Panc1 (cell line): Measurements from ENCODE around the gene PRKD1.

Experiments used
- CTCF ChIP-seq: fragments of 450-650 bp; IDR thresholded peaks from 2 replicates; pipeline ENCODE4 v1.5.1; 2017; ENCODE audit warnings: mild to moderate bottlenecking
- POLR2AphosphoS5 ChIP-seq: IDR thresholded peaks from 2 replicates; pipeline ENCODE4 v1.6.1; 2012; ENCODE audit warnings: mild to moderate bottlenecking, low read depth, low read length, moderate library complexity
- REST ChIP-seq, 2 experiments: IDR thresholded peaks; 2 replicates each; pipeline ENCODE4 v1.6.1; 2011 to 2012; ENCODE audit warnings: low read depth in 2 of 2, control low read depth in 1 of 2, low read length in 1 of 2, mild to moderate bottlenecking in 1 of 2, moderate library complexity in 1 of 2; ENCODE audit not compliant: insufficient read depth in 1 of 2
- SIN3A ChIP-seq: IDR thresholded peaks from 2 replicates; pipeline ENCODE4 v1.6.1; 2012; ENCODE audit warnings: low read depth, mild to moderate bottlenecking, low read length, moderate library complexity, borderline replicate concordance; ENCODE audit not compliant: insufficient read depth

GRCh38 chr14:29630566-29631160, 297.0 kb downstream of the PRKD1 start:
- TF ChIP-seq POLR2AphosphoS5 (no peak), CTCF (no peak), SIN3A (no peak), REST (IDR thresholded peaks at IDR 0.05; ENCODE audit: insufficient read depth in 1 of 2, low read depth in 2 of 2, low read length in 1 of 2) (no peak)
